ENCODE results near the gene MRPL43. TPM values are rescaled to one million over a fixed set of nuclear protein-coding genes. Genes with fewer than 3 reads are reported as not detected.

Gene MRPL43
- total and polyA plus RNA-seq, 9 of the 15 experiments (the other 6 are each of a cell fraction or from before 2014, with no cell fraction given), result 15.1 to 63.7 (median 37.2) TPM

GRCh38 chr10:100998183-100998990 lies 11.1 kb upstream of the MRPL43 start (continued):
- TF ChIP-seq PBX2 (CRISPR knock-in tag; IDR thresholded peaks at IDR 0.05; ENCODE audit: low read depth) (no peak), PBX2 (tag; conservative IDR thresholded peaks at IDR 0.05; ENCODE audit: low read depth) (0 out of 2 replicates have a peak, but pooled peaks have one; percentile 14), HDAC6 (IDR thresholded peaks at IDR 0.05; ENCODE audit: low read depth, low read length) (no peak), TEAD2 (tag; IDR thresholded peaks at IDR 0.05) (no peak), TFAP4 (CRISPR knock-in tag; IDR thresholded peaks at IDR 0.05; ENCODE audit: borderline replicate concordance) (peak; percentile 87), CREB3 (tag; conservative IDR thresholded peaks at IDR 0.05; ENCODE audit: low read depth) (no peak), TEAD4 (IDR thresholded peaks at IDR 0.05; ENCODE audit: low read length) (no peak), TEAD4 (CRISPR knock-in tag; IDR thresholded peaks at IDR 0.05; ENCODE audit: borderline replicate concordance) (no peak), ZNF3 (CRISPR knock-in tag; IDR thresholded peaks at IDR 0.05) (no peak), HMGN3 (IDR thresholded peaks at IDR 0.05; ENCODE audit: borderline replicate concordance, extremely low read depth, insufficient read length, low read depth, low read length) (no peak), ZBTB5 (IDR thresholded peaks at IDR 0.05) (0 out of 2 replicates have a peak, but pooled peaks have one; percentile 39), USF2 (CRISPR knock-in tag; IDR thresholded peaks at IDR 0.05) (peak; percentile 52), SNRNP70 (optimal IDR thresholded peaks at IDR 0.05; ENCODE audit: low read depth, low read length) (no peak), TBL1XR1 (IDR thresholded peaks at IDR 0.05; ENCODE audit: low read length in 2 of 2) (no peak), NFIC (IDR thresholded peaks at IDR 0.05) (peak; percentile 97), FOXP1 (CRISPR knock-in tag; IDR thresholded peaks at IDR 0.05) (no peak), SIN3B (IDR thresholded peaks at IDR 0.05; ENCODE audit: low read depth) (no peak), WHSC1 (IDR thresholded peaks at IDR 0.05; ENCODE audit: low read length) (no peak), ILF3 (IDR thresholded peaks at IDR 0.05; ENCODE audit: borderline replicate concordance) (no peak), ZFP36 (IDR thresholded peaks at IDR 0.05; ENCODE audit: low read depth, low read length, partially characterized antibody) (no peak), CBFB (CRISPR knock-in tag; IDR thresholded peaks at IDR 0.05) (no peak)
